ENCODE measurements around the gene ECT2.

Gene ECT2

GRCh38 chr3:172710664-172711453 is 39.7 kb upstream of the ECT2 start, which contains the start of gene NCEH1:
TSS of gene NCEH1 (minus strand) at chr3:172711067. CDS start at chr3:172710984, 83 bp downstream.
- Histone ChIP-seq H2BK5ac (ENCODE audit: low read length) (no peak within 1 kb of the TSS), H3K23ac (ENCODE audit: low read depth, low read length, poor library complexity) (peak within 1 kb of the TSS; percentile 27), H3K4ac (ENCODE audit: low read length) (no peak within 1 kb of the TSS), H3K14ac (ENCODE audit: low read length) (no peak within 1 kb of the TSS), H3K18ac (ENCODE audit: low read length) (peak within 1 kb of the TSS; percentile 49), H4K91ac (ENCODE audit: low read depth, low read length, poor library complexity) (no peak within 1 kb of the TSS), H3K27ac (replicated peaks; ENCODE audit: low read length) (no peak within 1 kb of the TSS), H2AK5ac (ENCODE audit: low read depth, low read length) (no peak within 1 kb of the TSS), H2BK15ac (ENCODE audit: low read length) (no peak within 1 kb of the TSS), H3K9me3 (replicated peaks in 1 of 2; ENCODE audit: control insufficient read depth in 2 of 2, insufficient read depth in 1 of 2, low read depth in 1 of 2, low read length in 2 of 2) (no peaks in the 10 kb centered on the region), H2BK12ac (ENCODE audit: low read length) (no peak within 1 kb of the TSS), H3K4me3 (ENCODE audit: low read length in 2 of 2) (peak within 1 kb of the TSS; percentile 74 to 93), H3K27me3 (ENCODE audit: control insufficient read depth in 3 of 3, insufficient read depth in 3 of 3, low read depth in 1 of 3, low read length in 3 of 3) (peaks cover 0 to 7% (median 0%) of the 10 kb centered on the region in 3 experiments), H3K4me2 (ENCODE audit: insufficient read depth, low read length, poor library complexity, severe bottlenecking) (peak within 1 kb of the TSS; percentile 77), H3K4me1 (ENCODE audit: control insufficient read depth in 2 of 2, insufficient read depth in 1 of 2, low read depth in 1 of 2, low read length in 2 of 2) (peaks cover 3% of the 10 kb centered on the region in 2 donors), H3K79me1 (ENCODE audit: low read depth, low read length) (no peaks in the 10 kb centered on the region), H3K9ac (ENCODE audit: low read depth, low read length, poor library complexity) (peak within 1 kb of the TSS; percentile 88), H4K8ac (ENCODE audit: low read depth, low read length) (no peak within 1 kb of the TSS), H2AFZ (ENCODE audit: low read length) (peak within 1 kb of the TSS; percentile 94), H2BK120ac (ENCODE audit: low read depth, low read length) (no peak within 1 kb of the TSS), H3K36me3 (replicated peaks in 1 of 2; ENCODE audit: control insufficient read depth in 2 of 2, insufficient read depth in 2 of 2, low read length in 2 of 2) (no peaks in the 10 kb centered on the region)
- DNase-seq (ENCODE audit: low spot score), result peak; percentile 90
- WGBS, 2 donors (ENCODE audit: extremely low coverage in 2 of 2, insufficient read length in 2 of 2, insufficient replicate concordance in 1 of 2), result no CpG with 5 or more reads among the region's 41 CpGs

- H3K4me3 ChIP-seq (ENCODE audit: low read length in 2 of 2), result peak overlapping the region in 1 of 2 donors; percentile 74
- H2BK120ac ChIP-seq (ENCODE audit: low read depth, low read length), result no peak overlapping the region
- no peak overlapping the region for H4K8ac ChIP-seq (ENCODE audit: low read depth, low read length)
- H3K4ac ChIP-seq (ENCODE audit: low read length), result no peak overlapping the region
- H2AK5ac ChIP-seq (ENCODE audit: low read depth, low read length), result no peak overlapping the region
- H2BK15ac ChIP-seq (ENCODE audit: low read length), result no peak overlapping the region
- no peak overlapping the region for H2BK5ac ChIP-seq (ENCODE audit: low read length)
- no peaks in the 10 kb centered on the region for H3K79me1 ChIP-seq (ENCODE audit: low read depth, low read length)
- no peaks in the 10 kb centered on the region for H3K36me3 ChIP-seq (replicated peaks in 1 of 2; ENCODE audit: control insufficient read depth in 2 of 2, insufficient read depth in 2 of 2, low read length in 2 of 2)
- no peak overlapping the region for H3K14ac ChIP-seq (ENCODE audit: low read length)
- no peak overlapping the region for H3K4me2 ChIP-seq (ENCODE audit: insufficient read depth, low read length, poor library complexity, severe bottlenecking)
- H2AFZ ChIP-seq (ENCODE audit: low read length), result peak overlapping the region; percentile 94
- no peak for DNase-seq (ENCODE audit: low spot score)
- H3K27ac ChIP-seq (replicated peaks; ENCODE audit: low read length), result no peak overlapping the region
- peaks cover 0 to 7% (median 0%) of the 10 kb centered on the region in 3 experiments for H3K27me3 ChIP-seq (ENCODE audit: control insufficient read depth in 3 of 3, insufficient read depth in 3 of 3, low read depth in 1 of 3, low read length in 3 of 3)
- no CpG with 5 or more reads among the region's 2 CpGs for WGBS, 2 donors (ENCODE audit: extremely low coverage in 2 of 2, insufficient read length in 2 of 2, insufficient replicate concordance in 1 of 2)
- no peak overlapping the region for H3K23ac ChIP-seq (ENCODE audit: low read depth, low read length, poor library complexity)
- H2BK12ac ChIP-seq (ENCODE audit: low read length), result no peak overlapping the region
- H4K91ac ChIP-seq (ENCODE audit: low read depth, low read length, poor library complexity), result no peak overlapping the region
- H3K4me1 ChIP-seq (ENCODE audit: control insufficient read depth in 2 of 2, insufficient read depth in 1 of 2, low read depth in 1 of 2, low read length in 2 of 2), result peaks cover 3% of the 10 kb centered on the region in 2 donors
- no peak overlapping the region for H3K9ac ChIP-seq (ENCODE audit: low read depth, low read length, poor library complexity)
- H3K18ac ChIP-seq (ENCODE audit: low read length), result no peak overlapping the region
- H3K9me3 ChIP-seq (replicated peaks in 1 of 2; ENCODE audit: control insufficient read depth in 2 of 2, insufficient read depth in 1 of 2, low read depth in 1 of 2, low read length in 2 of 2), result no peaks in the 10 kb centered on the region
These were observed 39.1 kb upstream of the ECT2 start for GRCh38 chr3:172711454-172711795.

- Histone ChIP-seq H3K36me3 (replicated peaks in 1 of 2; ENCODE audit: control insufficient read depth in 2 of 2, insufficient read depth in 2 of 2, low read length in 2 of 2) (no peaks in the 10 kb centered on the region), H4K91ac (ENCODE audit: low read depth, low read length, poor library complexity) (no peak overlapping the region), H3K27me3 (ENCODE audit: control insufficient read depth in 3 of 3, insufficient read depth in 3 of 3, low read depth in 1 of 3, low read length in 3 of 3) (peaks cover 0 to 7% (median 0%) of the 10 kb centered on the region in 3 experiments), H3K9ac (ENCODE audit: low read depth, low read length, poor library complexity) (no peak overlapping the region), H3K9me3 (replicated peaks in 1 of 2; ENCODE audit: control insufficient read depth in 2 of 2, insufficient read depth in 1 of 2, low read depth in 1 of 2, low read length in 2 of 2) (no peaks in the 10 kb centered on the region), H4K8ac (ENCODE audit: low read depth, low read length) (no peak overlapping the region), H3K79me1 (ENCODE audit: low read depth, low read length) (no peaks in the 10 kb centered on the region), H3K4me3 (ENCODE audit: low read length in 2 of 2) (no peak overlapping the region), H2BK15ac (ENCODE audit: low read length) (no peak overlapping the region), H3K4me2 (ENCODE audit: insufficient read depth, low read length, poor library complexity, severe bottlenecking) (no peak overlapping the region), H2AK5ac (ENCODE audit: low read depth, low read length) (no peak overlapping the region), H2AFZ (ENCODE audit: low read length) (no peak overlapping the region), H3K4ac (ENCODE audit: low read length) (no peak overlapping the region), H3K4me1 (ENCODE audit: control insufficient read depth in 2 of 2, insufficient read depth in 1 of 2, low read depth in 1 of 2, low read length in 2 of 2) (peaks cover 3% of the 10 kb centered on the region in 2 donors), H3K14ac (ENCODE audit: low read length) (no peak overlapping the region), H3K18ac (ENCODE audit: low read length) (no peak overlapping the region), H3K27ac (replicated peaks; ENCODE audit: low read length) (no peak overlapping the region), H2BK120ac (ENCODE audit: low read depth, low read length) (no peak overlapping the region), H3K23ac (ENCODE audit: low read depth, low read length, poor library complexity) (no peak overlapping the region), H2BK12ac (ENCODE audit: low read length) (no peak overlapping the region), H2BK5ac (ENCODE audit: low read length) (no peak overlapping the region)
- no peak for DNase-seq (ENCODE audit: low spot score)
- WGBS, 2 donors (ENCODE audit: extremely low coverage in 2 of 2, insufficient read length in 2 of 2, insufficient replicate concordance in 1 of 2), result no CpG with 5 or more reads among the region's 3 CpGs
These were observed 37.2 kb upstream of the ECT2 start for GRCh38 chr3:172713316-172713715.

GRCh38 chr3:172716476-172716875 is 34.0 kb upstream of the ECT2 start:
- no peaks in the 10 kb centered on the region for H3K36me3 ChIP-seq (replicated peaks in 1 of 2; ENCODE audit: control insufficient read depth in 2 of 2, insufficient read depth in 2 of 2, low read length in 2 of 2)
- WGBS, 2 donors (ENCODE audit: extremely low coverage in 2 of 2, insufficient read length in 2 of 2, insufficient replicate concordance in 1 of 2), result no CpG with 5 or more reads among the region's 5 CpGs
- H3K14ac ChIP-seq (ENCODE audit: low read length), result no peak overlapping the region

More at GRCh38 chr3:172716476-172716875, 34.0 kb upstream of the ECT2 start:
- Histone ChIP-seq H2AFZ (ENCODE audit: low read length) (no peak overlapping the region), H3K18ac (ENCODE audit: low read length) (no peak overlapping the region), H2BK12ac (ENCODE audit: low read length) (no peak overlapping the region), H3K4me2 (ENCODE audit: insufficient read depth, low read length, poor library complexity, severe bottlenecking) (no peak overlapping the region), H3K23ac (ENCODE audit: low read depth, low read length, poor library complexity) (no peak overlapping the region), H3K9me3 (replicated peaks in 1 of 2; ENCODE audit: control insufficient read depth in 2 of 2, insufficient read depth in 1 of 2, low read depth in 1 of 2, low read length in 2 of 2) (peaks cover 1 to 12% of the 10 kb centered on the region in 2 donors), H3K4ac (ENCODE audit: low read length) (no peak overlapping the region), H3K4me3 (ENCODE audit: low read length in 2 of 2) (no peak overlapping the region), H2BK5ac (ENCODE audit: low read length) (no peak overlapping the region), H2AK5ac (ENCODE audit: low read depth, low read length) (no peak overlapping the region), H4K91ac (ENCODE audit: low read depth, low read length, poor library complexity) (no peak overlapping the region), H3K27ac (replicated peaks; ENCODE audit: low read length) (no peak overlapping the region), H3K79me1 (ENCODE audit: low read depth, low read length) (no peaks in the 10 kb centered on the region), H3K9ac (ENCODE audit: low read depth, low read length, poor library complexity) (no peak overlapping the region), H2BK15ac (ENCODE audit: low read length) (no peak overlapping the region), H3K4me1 (ENCODE audit: control insufficient read depth in 2 of 2, insufficient read depth in 1 of 2, low read depth in 1 of 2, low read length in 2 of 2) (no peaks in the 10 kb centered on the region), H4K8ac (ENCODE audit: low read depth, low read length) (no peak overlapping the region), H3K27me3 (ENCODE audit: control insufficient read depth in 3 of 3, insufficient read depth in 3 of 3, low read depth in 1 of 3, low read length in 3 of 3) (peaks cover 0 to 7% (median 0%) of the 10 kb centered on the region in 3 experiments), H2BK120ac (ENCODE audit: low read depth, low read length) (no peak overlapping the region)
- no peak for DNase-seq (ENCODE audit: low spot score)

Data from neuronal stem cell (in vitro differentiated cells).